ENCODE measurements around the gene AASDH. TPM values are rescaled to one million over a fixed set of nuclear protein-coding genes. Genes with fewer than 3 reads are reported as not detected.

Gene AASDH
- total and polyA plus RNA-seq, 12 donors: 2.0 to 8.7 (median 6.2) TPM

DNA sequence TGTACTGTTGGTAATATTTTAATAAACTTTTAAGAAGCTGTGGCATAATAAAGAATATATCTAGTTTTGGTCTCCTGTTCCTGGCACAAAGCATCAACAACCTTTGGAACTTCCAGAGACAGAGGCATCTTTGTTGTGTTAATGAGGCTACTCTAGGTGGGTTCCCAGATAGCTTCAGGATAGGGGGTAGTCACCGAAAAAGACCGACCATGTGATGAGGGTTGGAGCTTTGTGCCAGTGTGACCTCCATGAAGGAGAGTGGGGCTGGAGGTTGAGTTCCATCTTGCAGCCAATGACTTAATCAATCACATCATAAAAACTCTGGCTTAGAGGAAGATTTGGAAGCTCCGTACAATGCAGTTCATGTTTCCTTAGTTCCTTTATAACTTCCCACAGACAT is 38.2 kb upstream of the AASDH start:
- ATAC-seq: no peak
- intact Hi-C loops (cut with DNase I): loop anchor here in 9 of 10 donors (2.0 to 10.0 kb wide), 7 partner anchors 109 to 409 kb away; a partner anchor contains a TSS
- WGBS, 2 donors: 84 to 88% methylated on average over 3 of the region's 3 CpGs

GRCh38 chr4:56424697-56425514 is 37.6 kb upstream of the AASDH start:
- Histone ChIP-seq H3K4me1 (peaks cover 0 to 5% (median 0%) of the 10 kb centered on the region in 9 donors), H3K27me3 (no peaks in the 10 kb centered on the region), H3K4me3 (peak overlapping the region in 6 of 10 donors; percentile 21 to 31 (median 26)), H3K9me3 (no peaks in the 10 kb centered on the region), H3K36me3 (no peaks in the 10 kb centered on the region), H3K27ac (no peak overlapping the region)
- ATAC-seq (peak in 5 of 8 donors; percentile 55 to 67 (median 62)), DNase-seq (peak in 1 of 2 donors; percentile 30)
- intact Hi-C loops (cut with DNase I): loop anchor here (2.0 to 10.0 kb wide), 8 partner anchors 110 to 412 kb away; a partner anchor contains a TSS
- peak; percentile 28 to 77 (median 68) for TF ChIP-seq CTCF (IDR thresholded peaks at IDR 0.05)
- WGBS, 2 donors: 48 to 54% methylated on average over 5 of the region's 5 CpGs

More for the DNA sequence above, 38.2 kb upstream of the AASDH start:
- DNase-seq: no peak
- Histone ChIP-seq H3K36me3 (no peaks in the 10 kb centered on the region), H3K27ac (no peak overlapping the region), H3K9me3 (no peaks in the 10 kb centered on the region), H3K27me3 (no peaks in the 10 kb centered on the region), H3K4me3 (no peak overlapping the region), H3K4me1 (peaks cover 0 to 5% (median 0%) of the 10 kb centered on the region in 9 donors)
- no peak for TF ChIP-seq CTCF (IDR thresholded peaks at IDR 0.05)

DNA sequence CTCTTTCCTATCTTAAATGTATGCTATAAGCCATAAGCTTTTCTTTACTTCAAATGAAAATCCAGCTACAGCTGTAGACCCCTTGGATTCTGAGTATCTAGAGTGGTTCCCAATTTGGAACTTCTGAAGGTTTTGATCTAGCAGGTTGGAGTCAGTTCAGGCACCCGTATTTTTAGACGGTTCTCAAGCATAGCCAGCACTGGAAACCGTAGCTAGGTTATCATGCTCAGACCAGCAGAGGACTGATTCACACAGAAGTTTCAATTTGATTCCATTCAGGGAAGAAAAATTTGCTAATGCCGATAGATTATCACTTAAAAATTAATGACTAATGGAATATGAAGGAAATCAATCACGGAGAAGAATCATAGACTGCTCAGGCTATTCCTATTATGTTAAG is 36.9 kb upstream of the AASDH start:
- ATAC-seq: peak in 4 of 8 donors; percentile 48 to 55 (median 50)
- DNase-seq: no peak
- TF ChIP-seq CTCF (IDR thresholded peaks at IDR 0.05): no peak
- Histone ChIP-seq H3K27me3 (no peaks in the 10 kb centered on the region), H3K4me1 (peaks cover 0 to 5% (median 0%) of the 10 kb centered on the region in 9 donors), H3K36me3 (no peaks in the 10 kb centered on the region), H3K9me3 (no peaks in the 10 kb centered on the region), H3K27ac (no peak overlapping the region), H3K4me3 (peak overlapping the region in 6 of 10 donors; percentile 21 to 31 (median 26))
- WGBS, 2 donors: 70 to 75% methylated on average over 5 of the region's 5 CpGs
- intact Hi-C loops (cut with DNase I): loop anchor here (2.0 to 10.0 kb wide), 8 partner anchors 111 to 413 kb away; a partner anchor contains a TSS

DNA sequence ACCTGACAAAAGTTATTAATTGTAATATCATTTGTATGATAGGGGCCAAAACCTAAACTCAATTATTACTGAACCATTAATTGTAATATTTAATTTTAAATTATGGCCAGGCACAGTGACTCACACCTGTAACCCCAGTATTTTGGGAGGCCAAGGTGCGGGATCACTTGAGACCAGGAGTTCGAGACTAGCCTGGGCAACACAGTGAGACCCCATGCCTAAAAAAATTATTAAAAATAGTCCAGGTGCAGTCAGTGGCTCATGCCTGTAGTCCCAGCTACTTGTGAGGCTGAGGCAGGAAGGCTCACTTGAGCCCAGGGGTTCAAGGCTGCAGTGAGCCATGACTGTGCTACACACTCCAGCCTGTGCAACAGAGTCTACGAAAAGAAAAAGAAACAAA is 30.1 kb upstream of the AASDH start:
- 94 to 96% methylated on average over 3 of the region's 3 CpGs for WGBS, 2 donors
- Histone ChIP-seq H3K27ac (no peak overlapping the region), H3K27me3 (no peaks in the 10 kb centered on the region), H3K4me3 (no peak overlapping the region), H3K9me3 (no peaks in the 10 kb centered on the region), H3K4me1 (no peaks in the 10 kb centered on the region), H3K36me3 (no peaks in the 10 kb centered on the region)
- intact Hi-C loops (cut with DNase I): no loop called here
- no peak for DNase-seq
- TF ChIP-seq CTCF (IDR thresholded peaks at IDR 0.05): no peak
- ATAC-seq: no peak

Measured in heart right ventricle (tissue), 16 donors.